Right ventricle myocardium superior (tissue), 1 donor: ENCODE measurements around the gene CAPN7. TPM values are rescaled to one million over a fixed set of nuclear protein-coding genes. Genes with fewer than 3 reads are reported as not detected.
A peak's percentile ranks its signal among the peaks of the same experiment; 100 is the strongest.

Source experiments
- ATAC-seq: fragments of 200-7000 bp; cut with Tn5 transposase; one replicate; pipeline ENCODE4 v1.9.1; 2020; ENCODE audit warnings: mild to moderate bottlenecking; ENCODE audit not compliant: poor library complexity
- DNase-seq: peaks from one replicate; pipeline ENCODE4 v3.0.0-alpha.2; 2020
- intact Hi-C: fragments of 100-400 bp; cut with DNase I; formaldehyde crosslinking; loops from one replicate; pipeline ENCODE4 v1.11.2; 2022
- total RNA-seq: library from RNA; stranded (reverse); fragmentation: NEBNext Ultra II Directional; extraction: Animal tissue kit (Norgen Biotek cat#: 25700); gene quantifications from one replicate; pipeline ENCODE4 v1.2.1, GENCODE V29; 2021
- donor health status: DM: no; HTN: yes; CAD: no; lungs with severe emphysema.

CAPN7 gene
- total RNA-seq, 1 donor from 2014 or later, result 28.1 TPM

DNA sequence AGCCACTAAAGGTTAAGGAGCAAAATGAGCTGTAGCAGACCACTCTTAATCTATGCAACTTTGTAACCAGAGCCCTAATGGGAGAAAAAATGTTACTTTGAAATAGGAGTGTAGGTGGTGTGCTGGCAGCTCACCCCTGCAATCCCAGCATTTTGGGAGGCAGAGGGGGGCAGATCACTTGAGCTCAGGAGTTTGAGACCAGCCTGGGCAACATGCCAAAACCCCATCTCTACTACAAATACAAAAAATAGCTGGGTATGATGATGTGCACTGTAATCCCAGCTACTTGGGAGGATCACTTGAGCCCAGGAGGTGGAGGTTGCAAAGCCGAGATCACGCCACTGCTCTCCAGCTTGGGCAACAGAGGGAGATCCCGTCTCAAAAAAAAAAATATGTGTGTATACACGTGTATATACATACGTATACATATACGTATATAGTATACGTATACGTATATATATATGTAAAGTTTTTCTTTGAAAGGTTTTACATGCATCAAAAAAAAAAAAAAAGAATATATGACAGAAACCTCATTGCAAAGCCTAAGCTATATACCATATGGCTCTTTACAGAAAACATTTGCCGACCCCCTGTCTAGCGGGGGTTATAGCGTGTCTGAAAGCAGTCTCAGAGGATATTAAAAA, 15.7 kb downstream of the CAPN7 start:
- ATAC-seq (no peak), DNase-seq (no peak)
- intact Hi-C loops, result no loop called here

DNA sequence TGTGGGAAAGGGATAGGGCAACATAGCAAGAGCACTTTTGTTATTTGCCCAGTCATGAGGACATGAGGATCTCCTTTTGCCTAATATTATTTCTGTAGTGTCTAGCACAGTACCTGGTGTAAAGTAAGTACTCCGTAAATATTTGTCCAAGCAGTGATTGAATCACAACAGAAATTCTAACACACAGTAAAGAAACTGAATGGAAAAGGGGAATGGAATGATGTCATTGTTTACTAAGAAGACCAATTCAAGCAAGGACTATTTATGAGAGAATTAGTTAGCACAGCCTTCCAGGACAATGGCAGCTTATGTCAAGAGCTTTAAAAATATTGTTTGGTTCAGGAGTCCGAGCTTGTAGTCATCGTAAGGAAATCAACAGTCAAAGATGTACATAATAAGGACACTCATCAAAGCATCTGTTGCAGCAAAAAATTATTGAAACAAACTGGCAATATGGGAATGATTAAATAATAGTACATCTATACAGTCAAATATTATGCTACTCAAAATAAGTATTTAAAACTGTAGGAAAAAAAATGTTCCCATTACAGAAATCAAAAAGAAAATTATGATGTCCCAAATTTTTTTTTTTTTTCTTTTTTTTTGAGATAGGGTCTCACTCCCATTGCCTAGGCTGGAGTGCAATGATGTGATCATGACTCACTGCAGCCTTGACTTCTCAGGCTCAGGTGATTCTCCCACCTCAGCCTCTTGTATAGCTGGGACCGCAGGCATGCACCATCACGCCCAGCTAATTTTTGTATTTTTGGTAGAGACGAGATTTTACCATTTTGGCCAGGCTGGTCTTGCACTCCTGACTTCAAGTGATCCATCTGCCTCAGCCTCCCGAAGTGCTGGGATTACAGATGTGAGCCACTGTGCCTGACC, 17.9 kb downstream of the CAPN7 start:
- DNase-seq (no peak), ATAC-seq (no peak)
- intact Hi-C loops, result no loop called here

DNA sequence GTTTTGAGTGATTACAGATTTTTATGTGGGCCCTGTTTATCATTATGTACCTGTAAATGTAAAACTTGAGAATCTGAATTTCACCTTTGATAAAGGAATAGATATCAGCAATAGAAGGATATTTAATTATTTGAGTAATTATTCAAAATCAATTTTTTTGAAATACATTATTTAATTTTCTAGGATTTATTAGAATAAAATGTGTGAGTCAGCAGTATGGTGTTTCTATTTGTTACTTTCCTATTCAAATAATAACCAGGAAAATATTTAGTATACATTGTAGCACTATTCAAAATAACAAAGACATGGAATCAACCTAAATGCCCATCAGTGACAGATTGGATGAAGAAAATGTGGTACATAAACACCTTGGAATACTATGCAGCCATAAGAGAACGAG, 22.1 kb downstream of the CAPN7 start:
- ATAC-seq (no peak), DNase-seq (no peak)
- intact Hi-C loops, result no loop called here

DNA sequence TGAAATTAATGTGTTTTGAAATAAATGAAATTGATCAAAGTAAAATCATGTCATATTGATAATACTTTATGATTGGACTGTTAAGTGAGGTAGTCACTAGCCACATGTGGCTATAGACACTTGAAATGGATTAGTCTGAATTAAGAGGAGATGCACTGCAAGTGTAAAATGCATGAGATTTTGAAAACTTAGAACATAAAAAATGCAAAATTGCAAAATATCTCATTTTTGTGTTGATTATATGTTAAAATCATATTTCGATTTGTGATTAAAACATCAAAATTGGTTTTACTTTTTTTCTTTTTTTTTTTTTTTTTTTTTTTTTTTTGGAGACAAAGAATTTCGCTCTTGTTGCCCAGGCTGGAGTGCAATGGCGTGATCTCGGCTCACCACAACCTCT, 23.2 kb downstream of the CAPN7 start:
- DNase-seq, result no peak
- intact Hi-C loops, result no loop called here
- no peak for ATAC-seq

DNA sequence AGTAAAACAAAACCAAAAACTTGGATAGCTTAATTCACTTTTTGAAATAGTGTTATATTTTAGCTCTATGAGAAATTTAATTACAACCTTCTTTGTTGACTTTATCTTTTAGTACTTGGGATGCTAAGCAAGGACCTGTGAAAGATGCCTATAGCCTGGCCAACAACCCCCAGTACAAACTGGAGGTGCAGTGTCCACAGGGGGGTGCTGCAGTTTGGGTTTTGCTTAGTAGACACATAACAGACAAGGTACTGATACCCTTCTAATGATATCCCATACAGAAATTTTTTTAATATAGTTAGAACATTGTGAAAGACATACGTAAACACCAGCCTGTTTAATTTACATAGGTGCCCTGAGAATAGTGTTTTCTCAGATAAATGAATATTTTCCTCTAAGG, 35.3 kb downstream of the CAPN7 start:
- ATAC-seq (no peak), DNase-seq (peak; percentile 44)
- intact Hi-C loops, result loop anchor here (10.0 kb wide), 1 partner anchor 343 kb away; no protein-coding TSS in a partner anchor

DNA sequence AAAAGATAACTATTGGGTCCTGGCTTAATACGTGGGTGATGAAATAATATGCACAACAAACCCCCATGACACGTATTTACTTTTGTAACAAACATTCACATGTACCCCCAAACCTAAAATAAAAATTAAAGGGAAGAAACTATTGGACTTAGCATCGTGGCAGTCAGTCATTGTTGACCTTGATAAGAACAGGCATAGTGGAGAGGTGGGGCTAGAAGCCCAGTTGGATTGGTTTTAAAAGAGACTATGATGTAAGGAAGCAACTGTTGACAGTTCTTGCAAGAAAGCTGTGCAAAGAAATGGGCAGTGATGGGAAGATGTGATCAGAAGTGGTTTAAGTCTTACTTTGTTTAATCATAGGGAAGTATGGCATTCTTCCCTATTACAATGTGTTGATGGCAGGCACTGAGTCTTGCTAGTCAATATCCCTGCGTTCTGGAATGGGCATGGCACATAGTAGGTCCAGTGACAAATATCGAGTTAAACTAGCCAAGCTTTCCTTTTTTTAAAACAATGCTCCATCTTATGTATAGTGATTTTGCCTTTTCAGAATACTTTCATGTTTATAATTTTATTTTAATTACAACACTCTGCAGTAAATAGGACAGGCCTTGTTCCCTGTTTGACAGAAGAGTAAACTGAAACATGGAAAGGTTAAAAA, 37.9 kb downstream of the CAPN7 start:
- DNase-seq (no peak), ATAC-seq (no peak)
- intact Hi-C loops, result loop anchor here (10.0 kb wide), 1 partner anchor 341 kb away; no protein-coding TSS in a partner anchor

DNA sequence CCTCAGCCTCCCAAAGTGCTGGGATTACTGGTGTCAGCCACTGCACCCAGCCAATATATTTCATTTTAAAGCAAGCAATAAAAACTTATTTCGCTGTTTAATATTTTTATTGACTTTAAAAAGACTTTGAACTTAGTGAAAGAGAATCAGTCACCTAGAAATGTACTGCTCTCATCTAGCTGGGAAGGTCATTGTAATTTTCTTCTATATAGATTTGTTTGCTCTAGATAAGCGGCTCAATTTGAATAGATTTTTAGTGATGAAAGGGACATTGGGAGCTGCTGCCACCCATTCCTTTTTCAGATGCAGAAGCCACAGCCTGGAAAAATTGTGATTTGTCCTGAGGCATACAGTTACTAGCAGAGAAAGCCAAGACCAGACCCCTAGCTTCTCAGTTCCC, 40.1 kb downstream of the CAPN7 start:
- ATAC-seq (no peak), DNase-seq (no peak)
- intact Hi-C loops, result loop anchor here (10.0 kb wide), 1 partner anchor 339 kb away; no protein-coding TSS in a partner anchor

DNA sequence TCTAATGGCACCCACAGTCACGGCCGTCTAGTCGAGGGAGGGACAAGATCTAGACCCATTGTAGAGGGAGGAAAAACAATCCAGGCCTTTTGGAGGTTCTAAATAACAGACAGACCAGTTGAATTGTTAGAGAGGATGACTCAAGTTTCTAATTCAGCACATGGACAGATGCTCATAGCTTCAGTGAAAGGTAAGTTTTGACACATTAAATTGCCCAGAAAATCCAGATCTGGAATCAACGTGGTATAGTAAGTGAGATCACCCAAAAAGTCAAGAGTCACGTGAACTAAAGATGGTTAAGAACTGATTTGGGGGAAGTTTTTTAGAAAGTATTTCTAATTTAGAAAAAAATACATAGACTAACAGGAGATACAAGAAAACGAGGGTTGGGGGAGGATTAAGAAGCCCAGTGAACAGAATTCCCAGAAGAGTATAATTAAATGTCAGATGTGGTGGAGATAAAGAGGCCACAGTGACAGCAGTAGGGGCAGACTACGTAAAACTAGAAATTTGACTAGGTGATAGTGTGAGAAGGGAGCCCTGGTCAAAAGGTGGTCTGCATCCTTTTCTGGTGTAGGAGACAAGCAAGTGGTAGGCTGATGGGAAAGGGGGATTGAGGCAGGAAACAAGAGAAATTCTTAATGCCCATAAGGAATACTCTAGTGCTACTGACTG, 47.1 kb downstream of the CAPN7 start:
- DNase-seq (no peak), ATAC-seq (no peak)
- intact Hi-C loops, result no loop called here

DNA sequence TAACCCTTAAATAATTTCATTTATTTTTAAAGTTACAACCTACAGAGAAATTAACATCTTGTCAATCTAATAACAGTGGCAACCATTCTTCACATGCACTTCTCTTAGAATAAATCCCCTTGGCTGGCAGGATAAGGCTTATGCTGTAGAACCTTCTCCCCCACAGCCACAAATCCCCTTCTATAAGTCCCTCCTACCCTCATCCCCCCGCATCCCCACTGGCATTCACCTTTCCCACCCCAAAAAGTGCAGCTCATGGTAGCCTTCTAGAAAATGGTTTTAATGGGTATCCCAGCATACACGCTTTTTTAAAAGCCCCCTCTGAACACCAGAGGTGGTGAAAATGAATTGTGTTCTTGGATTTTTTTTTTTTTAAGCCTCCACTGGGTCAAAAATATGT, 49.2 kb downstream of the CAPN7 start:
- no peak for DNase-seq
- intact Hi-C loops, result no loop called here
- ATAC-seq, result no peak

DNA sequence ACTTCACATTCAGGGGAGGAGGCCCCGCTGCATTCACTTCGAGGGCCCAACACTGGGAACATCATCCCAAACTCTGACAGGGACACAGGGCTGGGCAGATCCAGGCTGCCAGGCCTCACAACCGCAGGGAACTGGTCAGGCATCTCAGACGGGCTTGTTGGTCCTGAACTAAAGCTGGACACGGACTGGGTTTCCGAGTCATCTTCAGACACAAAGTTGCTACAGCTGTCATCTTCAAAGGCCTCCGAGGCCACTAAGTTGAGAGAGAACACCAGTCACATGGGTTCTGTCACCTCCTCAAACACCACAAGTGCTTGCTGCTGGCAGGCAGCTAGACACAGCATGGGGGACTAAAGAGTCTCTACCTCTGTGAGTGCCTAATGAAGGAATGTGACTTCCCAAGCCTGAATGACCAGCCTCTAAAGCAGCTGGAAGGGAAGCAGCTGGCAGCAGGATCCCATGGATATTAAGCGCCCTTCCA, 50.9 kb downstream of the CAPN7 start:
- ATAC-seq (peak; percentile 74), DNase-seq (no peak)
- intact Hi-C loops, result no loop called here

DNA sequence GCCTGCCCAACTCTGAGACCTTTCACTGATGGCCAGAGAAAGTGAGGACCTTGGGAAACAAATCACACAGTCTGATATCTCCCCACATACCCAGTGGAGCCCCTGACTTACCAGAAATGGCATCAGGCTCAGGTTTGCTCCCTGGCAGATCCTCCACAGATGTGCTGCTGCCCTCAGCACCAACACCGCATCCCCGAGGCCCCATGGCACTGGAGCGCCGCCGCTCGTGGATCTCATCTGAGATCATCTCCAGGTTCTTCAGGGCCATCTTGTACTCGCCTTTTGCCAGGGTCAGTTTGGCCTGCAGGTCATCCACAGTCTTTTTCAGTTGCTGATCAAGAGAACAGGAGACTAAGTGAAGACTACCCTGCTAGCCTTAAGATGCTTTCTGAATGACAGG, 52.7 kb downstream of the CAPN7 start:
- intact Hi-C loops, result no loop called here
- no peak for DNase-seq

DNA sequence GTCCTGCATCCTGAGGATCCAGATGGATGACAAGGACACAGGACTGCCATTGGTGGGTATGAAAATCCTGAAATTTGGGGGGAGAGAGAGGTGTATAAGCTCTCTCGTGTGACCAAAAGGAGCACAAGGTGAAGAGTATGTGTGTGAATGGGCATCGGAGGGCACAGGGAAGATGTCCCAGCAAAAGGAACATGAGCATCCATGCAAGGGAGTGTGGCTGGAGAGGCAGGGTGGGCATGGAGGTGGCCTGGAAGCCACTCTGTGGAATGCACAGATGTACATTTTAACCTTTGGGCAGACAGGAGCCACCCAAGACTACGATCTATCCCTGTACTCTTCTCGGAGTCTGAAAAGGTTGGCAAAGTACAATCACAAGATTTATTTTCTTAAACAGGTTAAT, 54.5 kb downstream of the CAPN7 start:
- DNase-seq, result no peak
- no peak for ATAC-seq
- intact Hi-C loops, result no loop called here

More for the DNA sequence above, 52.7 kb downstream of the CAPN7 start:
- ATAC-seq, result no peak

DNA sequence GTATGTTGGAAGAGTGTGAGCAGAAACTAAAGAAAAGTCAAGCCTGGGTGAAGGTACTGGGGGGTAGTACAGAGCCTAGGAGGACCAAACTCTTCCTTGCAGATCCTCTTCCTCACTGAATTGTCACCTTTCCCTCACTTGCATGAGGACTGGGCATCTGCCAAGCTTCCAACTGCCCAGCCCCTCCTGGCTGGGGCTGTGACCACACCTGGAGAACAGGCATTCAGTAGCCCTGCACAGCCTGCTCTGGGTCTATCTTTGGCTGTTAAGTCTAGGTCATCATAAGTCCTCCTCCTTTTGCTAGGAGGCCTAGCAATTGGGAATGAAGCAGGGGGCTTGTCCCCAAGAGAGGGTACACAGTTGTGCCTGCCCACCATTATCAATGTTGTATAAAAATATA, 55.2 kb downstream of the CAPN7 start:
- ATAC-seq (no peak), DNase-seq (no peak)
- intact Hi-C loops, result no loop called here

DNA sequence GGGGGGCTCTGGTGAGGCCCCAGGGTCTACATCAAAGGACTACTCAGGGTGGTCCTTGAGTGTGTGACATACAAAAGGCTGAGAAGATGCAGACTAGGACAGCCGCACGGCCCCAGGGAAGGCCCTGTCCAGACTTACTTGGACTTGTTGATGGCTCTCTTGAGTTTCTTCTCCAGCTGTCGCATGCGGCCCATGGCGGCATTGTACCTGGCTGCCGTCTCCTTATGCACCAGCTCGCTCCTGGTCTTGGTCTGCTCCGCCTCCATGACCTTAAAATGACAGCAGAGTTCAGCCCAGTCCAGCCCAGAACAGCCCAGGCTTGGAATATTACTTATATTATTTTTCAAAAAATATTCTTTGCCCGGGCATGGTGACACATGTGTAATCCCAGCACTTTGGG, 56.0 kb downstream of the CAPN7 start:
- ATAC-seq (no peak), DNase-seq (no peak)
- intact Hi-C loops, result no loop called here

DNA sequence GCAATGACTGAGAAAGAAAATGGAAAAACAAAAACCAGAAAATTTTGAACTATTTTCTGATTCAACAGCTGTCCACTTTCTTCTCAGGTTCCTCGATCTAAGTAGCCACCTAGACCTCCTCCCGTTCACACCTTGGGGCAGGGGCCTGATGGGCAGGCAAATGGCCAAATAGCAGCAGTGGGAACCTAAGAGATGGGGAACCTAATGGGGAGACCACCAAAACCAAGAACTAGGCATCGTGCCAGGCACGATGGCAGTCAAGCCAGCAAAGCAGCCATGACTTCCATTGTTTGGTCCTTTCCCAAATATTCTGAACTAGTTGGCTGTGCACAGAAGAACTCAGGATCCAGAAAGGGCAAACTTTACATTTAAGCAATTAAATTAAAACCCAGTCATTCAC, 57.1 kb downstream of the CAPN7 start:
- ATAC-seq, result no peak

DNA sequence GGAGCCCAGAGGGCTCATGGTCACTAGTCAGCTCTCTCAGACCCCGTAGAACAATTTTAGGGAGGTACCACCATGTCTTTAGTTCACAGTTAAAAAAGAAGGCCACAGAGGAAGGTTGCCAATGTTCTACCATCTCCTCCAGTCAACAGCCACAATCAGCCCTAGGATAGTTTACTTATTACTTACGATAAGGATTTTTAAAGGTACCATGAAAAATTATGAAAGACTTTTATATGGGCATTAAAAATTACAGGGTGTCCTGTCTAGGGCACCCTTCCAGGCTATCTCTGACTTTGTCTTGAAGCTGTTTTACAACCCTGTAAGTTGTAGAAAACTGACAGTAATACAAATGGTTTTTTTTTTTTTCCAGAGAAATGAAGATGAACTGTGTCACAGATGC, 57.9 kb downstream of the CAPN7 start:
- intact Hi-C loops, result no loop called here
- ATAC-seq, result no peak
- no peak for DNase-seq

More for the DNA sequence above, 57.1 kb downstream of the CAPN7 start:
- no peak for DNase-seq
- intact Hi-C loops, result no loop called here

DNA sequence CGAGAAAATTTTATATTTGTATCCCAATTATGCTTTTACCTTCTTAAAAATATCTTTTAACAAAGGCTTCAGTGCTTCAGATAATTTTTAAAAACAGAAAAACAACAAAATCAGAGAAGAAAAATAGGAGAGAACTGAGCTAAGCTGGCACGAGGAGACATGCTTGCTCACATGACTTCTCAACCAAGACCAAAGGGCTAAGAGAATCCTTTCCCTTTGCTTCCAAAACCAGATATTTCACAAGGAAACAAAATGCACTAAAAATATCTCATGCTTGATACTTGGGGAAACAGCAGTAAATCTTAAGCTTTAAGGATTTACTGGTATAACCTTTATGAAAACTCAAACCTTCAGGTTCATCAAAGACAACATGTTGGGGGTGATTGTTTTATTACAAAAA, 58.4 kb downstream of the CAPN7 start:
- DNase-seq (no peak), ATAC-seq (no peak)
- intact Hi-C loops, result no loop called here

DNA sequence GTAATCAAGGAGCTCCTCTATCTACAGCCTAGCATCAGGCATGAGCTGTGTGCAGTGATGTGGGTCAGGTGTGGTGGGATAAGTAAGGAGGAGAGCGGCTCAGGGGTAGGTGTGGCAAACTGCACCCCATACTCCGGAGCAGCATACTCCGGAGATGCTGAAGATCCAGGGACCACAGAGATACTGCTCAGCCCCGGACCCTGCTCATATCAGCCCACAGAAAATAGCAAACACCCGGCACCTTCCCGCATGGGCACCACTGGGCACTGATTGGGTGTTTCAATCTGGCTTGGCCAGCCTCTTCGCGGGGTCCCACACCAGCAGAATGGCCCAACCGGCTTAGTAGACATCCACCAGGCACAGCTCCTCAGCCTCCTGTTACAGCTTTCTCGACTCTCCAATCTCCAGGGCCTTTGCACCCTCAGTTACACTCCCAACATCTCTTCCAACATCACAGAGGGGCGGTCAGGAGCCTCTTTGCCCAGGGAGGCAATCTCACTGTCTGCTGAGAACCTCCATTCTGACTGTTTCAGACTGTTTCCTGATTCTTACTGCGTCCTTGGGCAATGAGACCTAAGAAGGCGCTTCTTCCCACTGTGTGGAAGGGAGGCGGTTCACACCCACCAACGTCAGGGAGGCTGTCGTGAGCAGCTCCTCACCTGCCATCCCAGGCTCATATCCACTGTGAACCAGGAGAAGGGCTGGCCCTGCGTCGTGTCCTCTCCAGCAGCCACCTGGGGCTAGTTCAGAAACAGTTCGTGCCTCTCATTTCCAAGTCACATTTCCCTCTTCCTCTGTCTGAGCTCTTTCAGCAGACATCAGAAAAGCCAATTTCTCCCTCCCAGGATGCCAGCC, 59.8 kb downstream of the CAPN7 start:
- intact Hi-C loops, result no loop called here
- no peak for ATAC-seq
- DNase-seq, result no peak
